GM19240 (cell line): ENCODE data around the gene CCT5.
A peak's percentile ranks its signal among the peaks of the same experiment; 100 is the strongest.
"Not testable (repeated sequence)": the region's sequence is repeated elsewhere in the genome, so short reads cannot be mapped to it uniquely, and the experiment has no call there.

ENCODE experiments used
- DNase-seq: peaks from one replicate; pipeline ENCODE4 v3.0.0; 2011; ENCODE audit warnings: low spot score; ENCODE audit not compliant: insufficient read length

Gene CCT5

GRCh38 chr5:10300246-10300645, 50.2 kb downstream of the CCT5 start:
- DNase-seq: no peak

DNA sequence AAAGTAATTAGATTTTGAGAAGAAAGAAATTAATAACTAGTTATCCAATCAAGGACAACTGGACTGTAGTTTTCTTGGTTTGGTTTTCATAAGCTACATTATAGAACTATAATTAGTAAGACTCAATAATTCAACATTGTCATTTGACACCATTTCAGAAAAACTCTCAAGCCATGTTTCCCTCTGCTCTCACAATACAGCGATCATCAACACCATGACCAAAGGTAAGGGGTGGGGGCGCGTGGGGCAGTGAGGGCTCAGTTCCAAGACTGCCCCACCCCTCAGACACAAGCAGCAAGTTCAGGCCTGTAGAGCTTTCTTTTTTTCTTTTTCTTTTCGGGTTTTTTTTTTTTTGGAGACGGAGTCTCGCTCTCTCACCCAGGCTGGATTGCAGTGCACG, 51.2 kb downstream of the CCT5 start:
- DNase-seq: no peak

DNA sequence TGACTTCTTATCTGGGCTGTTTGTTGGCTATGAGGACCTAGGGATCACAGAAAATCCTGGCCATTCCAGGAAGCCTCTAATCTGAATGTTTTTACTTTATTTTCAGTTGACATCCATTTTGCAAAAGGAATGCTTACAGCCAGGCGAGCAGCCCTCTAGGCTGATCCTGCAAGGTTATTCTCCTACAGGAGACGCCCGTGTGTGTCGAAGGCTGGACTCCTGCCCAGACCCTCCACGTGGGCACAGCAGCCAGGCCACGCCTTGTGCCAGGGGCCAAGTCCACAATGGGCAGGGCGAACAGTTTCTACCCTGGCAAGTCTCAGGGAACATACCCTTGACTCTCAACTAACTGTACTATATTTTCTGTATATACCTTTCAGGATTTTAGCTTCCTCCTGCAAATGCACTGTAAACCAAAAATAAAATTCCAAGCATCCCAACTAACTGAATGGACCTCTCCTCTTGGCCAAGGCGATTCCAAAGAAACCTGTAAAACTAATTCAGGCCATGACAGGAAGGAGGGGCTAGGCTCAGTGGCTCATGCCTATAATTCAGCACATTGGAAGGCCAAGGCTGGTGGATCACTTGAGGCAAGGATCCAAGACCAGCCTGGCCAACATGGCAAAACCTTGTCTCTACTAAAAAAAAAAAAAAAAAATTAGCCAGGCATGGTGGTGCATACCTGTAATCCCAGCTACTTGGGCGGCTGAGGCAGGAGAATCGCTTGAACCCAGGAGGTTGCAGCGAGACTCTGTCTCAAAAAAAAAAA, 51.9 kb downstream of the CCT5 start:
- no peak for DNase-seq

GRCh38 chr5:10303201-10303600, 53.1 kb downstream of the CCT5 start:
- no peak for DNase-seq

DNA sequence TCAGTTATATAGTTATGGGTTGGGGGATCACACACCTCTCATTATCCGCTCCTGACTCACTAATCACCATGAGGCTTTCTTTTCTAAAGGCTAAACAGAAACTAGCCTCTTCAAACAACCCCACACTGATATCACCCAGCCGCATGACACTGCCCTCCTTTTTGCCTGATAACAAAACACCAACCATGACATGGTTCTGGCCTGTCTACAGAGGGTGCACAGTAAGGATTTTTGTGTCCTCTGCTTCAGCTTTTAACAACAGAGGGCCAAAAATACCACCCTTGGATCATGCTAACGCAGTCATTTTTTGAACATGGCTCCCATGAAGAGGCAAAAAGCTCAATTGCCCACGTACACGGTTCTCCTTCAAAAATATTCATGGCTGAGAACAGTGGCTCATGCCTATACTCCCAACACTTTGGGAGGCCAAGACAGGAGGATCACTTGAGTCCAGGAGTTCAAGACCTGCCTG, 53.7 kb downstream of the CCT5 start:
- no peak for DNase-seq

- no peak for DNase-seq
Measured at GRCh38 chr5:10304932-10305331, 54.9 kb downstream of the CCT5 start.

DNA sequence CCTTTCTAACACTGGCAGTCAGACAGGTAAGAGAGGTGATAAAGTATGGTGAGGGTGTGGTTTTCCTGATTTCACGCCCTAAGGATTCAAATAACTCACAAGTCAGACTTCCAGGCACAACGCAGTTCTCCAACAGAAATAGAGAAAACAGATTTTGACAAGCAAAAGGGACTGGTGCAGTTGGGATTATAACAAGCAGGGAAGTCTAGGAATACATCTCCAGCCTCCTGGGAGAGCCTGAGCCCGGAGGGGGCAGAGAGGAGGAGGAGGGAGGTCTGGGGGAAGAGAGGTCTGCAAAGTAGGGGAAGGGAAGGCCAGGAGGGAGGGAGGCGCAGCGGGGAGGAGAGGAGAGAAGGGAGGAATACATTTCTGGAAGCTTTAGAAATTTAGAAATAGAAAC, 56.0 kb downstream of the CCT5 start:
- no peak for DNase-seq

- no peak for DNase-seq
Measured at GRCh38 chr5:10306806-10307205, 56.7 kb downstream of the CCT5 start.

- DNase-seq: peak; percentile 33
Measured at GRCh38 chr5:10307206-10308148, 57.4 kb downstream of the CCT5 start, which contains the start of gene CMBL. Gene CMBL (minus strand): TSS chr5:10307902. CDS start chr5:10290762, 17,140 bp downstream.

- DNase-seq: no peak
Measured at GRCh38 chr5:10308844-10309243, 58.8 kb downstream of the CCT5 start.

- no peak for DNase-seq
Measured at GRCh38 chr5:10310066-10310779, 60.1 kb downstream of the CCT5 start.

DNA sequence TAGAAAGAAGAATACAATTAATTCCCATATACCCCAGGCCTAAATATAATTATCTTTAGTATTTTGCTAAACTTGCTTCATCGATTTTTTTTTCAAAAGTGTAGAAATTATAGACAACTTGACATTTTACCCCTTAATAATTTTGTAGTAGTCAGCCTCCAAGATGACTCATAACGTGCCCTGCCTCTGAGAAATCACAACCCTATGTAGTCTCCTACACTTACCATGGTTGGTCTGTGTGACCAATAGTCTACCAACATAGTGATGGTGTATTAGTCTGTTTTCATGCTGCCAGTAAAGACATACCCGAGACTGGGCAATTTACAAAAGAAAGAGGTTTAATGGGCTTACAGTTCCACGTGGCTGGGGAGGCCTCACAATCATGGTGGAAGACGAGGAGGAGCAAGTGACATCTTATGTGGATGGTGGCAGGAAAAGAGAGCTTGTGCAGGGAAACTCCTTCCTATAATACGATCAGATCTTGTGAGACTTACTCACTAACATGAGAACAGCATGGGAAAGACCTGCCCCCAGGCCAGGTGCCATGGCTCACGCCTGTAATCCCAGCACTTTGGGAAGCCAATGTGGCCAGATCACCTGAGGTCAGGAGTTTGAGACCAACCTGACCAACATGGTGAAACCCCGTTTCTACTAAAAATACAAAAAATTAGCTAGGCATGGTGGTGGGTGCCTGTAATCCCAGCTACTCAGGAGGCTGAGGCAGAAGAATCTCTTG, 60.9 kb downstream of the CCT5 start:
- DNase-seq: not testable (repeated sequence)

GRCh38 chr5:10311595-10312425, 61.7 kb downstream of the CCT5 start:
- DNase-seq: no peak

GRCh38 chr5:10315201-10315600, 65.1 kb downstream of the CCT5 start:
- no peak for DNase-seq
